IPS-NIHi7 (cell line): ENCODE results near the gene TESPA1.

Source experiments
- DNase-seq: peaks from one replicate; pipeline ENCODE4 v3.0.0; 2012; ENCODE audit warnings: mixed read lengths; ENCODE audit errors: extremely low spot score

Gene TESPA1, protein sequence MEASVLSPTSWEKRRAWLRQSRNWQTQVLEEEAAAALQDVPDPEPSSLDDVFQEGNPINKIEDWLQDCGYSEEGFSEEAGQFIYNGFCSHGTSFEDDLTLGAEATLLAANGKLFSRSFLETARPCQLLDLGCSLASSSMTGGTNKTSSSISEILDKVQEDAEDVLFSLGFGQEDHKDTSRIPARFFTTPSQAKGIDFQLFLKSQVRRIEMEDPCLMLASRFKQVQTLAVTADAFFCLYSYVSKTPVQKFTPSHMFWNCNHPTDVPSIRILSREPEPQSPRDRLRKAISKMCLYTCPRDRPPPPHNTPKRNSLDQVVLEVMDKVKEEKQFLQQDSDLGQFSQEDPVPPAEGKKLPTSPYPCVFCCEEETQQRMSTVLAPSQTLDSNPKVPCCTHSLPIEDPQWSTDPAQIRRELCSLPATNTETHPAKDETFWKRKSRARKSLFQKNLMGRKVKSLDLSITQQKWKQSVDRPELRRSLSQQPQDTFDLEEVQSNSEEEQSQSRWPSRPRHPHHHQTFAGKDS

DNA sequence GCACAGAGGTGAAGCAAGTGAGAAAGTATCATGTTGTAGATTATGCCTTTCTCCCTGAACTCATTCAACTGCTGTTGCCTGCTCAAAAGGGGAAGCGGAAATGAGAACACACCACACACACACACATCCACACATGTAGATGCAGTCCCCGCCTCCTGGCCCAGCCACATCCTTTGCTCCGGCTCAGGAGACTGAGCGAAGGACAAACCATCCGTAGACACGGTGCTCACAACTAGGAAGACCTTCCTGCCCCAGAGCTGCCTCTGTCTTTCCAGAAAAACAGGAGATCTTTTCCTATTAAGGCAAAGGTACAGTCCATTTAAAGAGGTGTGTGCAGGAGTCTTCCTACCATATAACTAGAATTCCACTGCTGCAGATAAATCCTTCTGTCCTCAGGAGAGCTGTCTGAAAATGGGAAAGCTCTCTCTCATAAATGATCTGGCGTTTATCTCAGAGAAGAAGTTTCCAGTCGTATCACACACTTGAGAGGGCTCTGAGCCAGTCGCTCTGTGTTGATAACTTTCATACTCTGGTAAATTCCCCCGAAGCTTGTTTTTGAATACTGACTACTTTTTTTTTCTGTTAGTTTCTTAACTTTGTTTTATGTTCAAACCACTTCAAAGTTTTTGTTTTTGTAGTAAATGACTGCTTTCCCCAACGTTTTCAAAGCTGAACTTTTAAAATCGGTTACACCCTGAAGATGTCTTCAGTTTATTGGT is at the start of gene TESPA1:
TESPA1 (minus strand) TSS at position 105 of the 719 bp plus-strand sequence. CDS start 10,200 bp downstream, outside the sequence.
- no peak for DNase-seq

DNA sequence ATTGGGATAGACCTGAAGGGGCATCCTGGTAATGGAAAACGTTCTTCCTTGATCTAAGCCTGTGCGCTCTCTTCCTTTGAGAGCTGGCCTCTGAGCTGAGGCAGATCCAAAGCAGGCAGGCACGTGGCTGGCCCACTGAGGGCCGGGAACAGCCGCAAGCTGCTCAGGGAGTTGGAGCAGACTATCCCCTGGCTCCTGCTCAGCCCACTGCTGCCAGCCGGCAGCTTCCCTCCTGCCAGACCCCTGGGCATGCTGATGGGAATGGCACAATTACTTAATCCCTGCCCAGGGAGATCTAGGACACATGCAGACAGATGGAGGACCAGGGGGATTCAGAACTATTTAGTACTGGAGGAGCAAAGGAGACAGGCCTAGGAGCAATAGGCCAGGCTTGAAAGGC is 49.7 kb upstream of the TESPA1 start:
- no peak for DNase-seq

DNA sequence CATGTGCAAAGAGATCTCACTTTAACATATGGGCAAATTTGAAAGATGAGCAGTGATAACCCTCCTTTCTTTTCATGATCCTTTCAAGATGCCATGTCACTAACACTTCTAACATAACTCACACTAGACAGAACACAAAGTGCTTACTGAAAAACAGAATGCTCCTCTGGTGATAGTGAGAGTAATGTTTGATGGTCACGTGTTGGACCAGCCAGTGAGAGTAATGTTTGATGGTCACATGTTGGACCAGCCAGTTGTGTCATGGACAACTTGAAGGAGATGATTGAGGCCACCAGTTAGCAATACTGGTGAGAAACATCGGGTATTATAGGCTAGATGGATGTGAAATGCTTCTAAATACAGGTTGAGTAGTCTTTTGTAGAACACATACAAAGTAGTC is 40.9 kb upstream of the TESPA1 start:
- no peak for DNase-seq

DNA sequence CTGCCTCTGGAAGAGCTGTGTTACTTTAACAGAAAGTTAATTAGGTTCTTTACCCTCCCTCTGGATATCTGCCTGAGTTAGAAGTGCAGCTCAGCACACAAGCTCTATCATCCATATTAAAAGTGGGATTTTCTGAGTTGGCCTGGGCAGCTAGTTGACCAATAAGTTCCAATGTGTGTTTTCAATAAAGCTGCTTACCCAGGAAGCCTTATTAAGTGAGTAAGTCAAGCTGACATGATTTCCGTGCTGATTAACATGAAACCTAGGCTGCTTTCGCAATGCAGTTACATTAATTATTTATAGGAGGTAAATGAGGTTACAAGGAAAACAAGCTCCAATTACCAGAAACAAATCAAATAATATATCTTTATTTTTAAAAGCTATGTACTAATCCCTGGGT is 40.0 kb upstream of the TESPA1 start:
- no peak for DNase-seq

DNA sequence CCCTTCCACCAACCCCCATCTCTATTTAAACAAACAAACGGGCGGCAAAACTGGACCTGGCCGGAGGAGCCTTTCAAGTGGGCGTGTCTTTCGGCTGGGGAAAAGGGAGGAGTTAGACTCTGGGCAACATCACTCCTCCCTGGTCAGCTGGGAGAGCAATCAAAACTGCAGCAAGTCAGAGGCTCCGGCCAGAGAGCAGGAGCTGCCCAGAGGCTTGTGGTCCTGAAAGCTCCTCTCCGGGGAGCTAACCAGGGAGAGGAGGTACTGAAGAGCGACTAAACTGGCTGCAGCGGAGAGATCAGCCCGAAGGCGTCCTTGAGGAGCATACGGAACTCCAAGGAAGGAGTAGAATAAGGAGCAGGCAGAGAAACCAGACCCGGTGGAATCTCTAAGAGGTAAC is 35.2 kb upstream of the TESPA1 start, which contains the start of gene NEUROD4:
NEUROD4 (plus strand) TSS at position 191 of the 400 bp plus-strand sequence. CDS start 6,466 bp downstream, outside the sequence.
- peak; percentile 93 for DNase-seq

DNA sequence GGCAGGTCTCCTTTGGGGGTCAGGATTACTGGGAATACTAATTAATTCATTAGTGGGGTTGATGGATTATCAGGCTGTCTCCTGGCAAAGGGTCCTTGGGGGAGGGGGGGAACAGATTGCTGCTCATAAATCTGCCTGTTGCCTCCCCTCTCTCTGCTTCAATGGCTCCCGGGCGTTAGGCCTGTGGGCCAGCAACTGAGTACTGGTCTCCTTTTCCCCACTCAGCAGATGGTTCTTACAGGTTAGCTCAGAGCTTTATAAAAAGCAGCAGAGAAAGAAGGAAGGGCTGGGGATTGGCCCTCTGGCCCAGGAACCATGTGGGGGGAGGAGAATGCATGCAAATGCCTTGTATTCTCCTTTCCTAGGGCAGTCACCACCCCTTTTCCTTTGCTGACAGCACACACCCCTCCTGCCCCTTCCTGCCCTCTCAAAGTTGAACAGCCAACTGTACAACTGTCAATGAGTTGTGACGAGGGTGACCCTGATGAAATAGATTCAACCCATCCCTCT is 32.9 kb upstream of the TESPA1 start:
- no peak for DNase-seq

DNA sequence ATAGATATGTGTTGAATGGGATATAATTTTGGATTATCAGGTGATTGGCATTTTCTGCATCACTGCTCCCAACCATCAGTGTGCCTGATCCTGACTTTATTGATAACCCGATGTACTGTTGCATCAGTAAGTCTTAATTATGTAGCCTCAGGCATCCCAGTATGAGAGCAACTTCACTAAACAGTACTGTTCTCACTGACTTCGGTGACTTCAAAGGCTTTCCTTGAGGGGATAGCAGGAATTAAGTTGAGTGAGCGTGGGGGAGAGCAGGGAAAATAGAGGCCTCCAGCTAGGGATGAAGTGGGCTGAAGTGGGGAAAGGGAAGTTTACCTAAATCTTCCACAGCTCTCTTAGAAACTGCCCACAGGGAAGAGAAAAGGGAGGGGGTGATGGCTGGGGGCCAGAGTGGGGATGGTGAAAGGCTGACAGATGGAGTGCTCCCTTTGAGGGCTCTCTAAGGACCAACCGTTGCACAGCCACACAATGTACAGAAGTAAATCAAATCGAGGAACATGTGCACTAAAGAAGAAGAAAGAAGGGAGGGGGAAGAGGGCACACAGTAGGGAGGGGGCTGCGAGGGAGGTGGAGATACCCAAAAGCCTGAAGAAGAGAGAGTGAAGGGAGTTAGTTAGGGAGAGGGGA is 24.5 kb upstream of the TESPA1 start:
- DNase-seq = no peak

DNA sequence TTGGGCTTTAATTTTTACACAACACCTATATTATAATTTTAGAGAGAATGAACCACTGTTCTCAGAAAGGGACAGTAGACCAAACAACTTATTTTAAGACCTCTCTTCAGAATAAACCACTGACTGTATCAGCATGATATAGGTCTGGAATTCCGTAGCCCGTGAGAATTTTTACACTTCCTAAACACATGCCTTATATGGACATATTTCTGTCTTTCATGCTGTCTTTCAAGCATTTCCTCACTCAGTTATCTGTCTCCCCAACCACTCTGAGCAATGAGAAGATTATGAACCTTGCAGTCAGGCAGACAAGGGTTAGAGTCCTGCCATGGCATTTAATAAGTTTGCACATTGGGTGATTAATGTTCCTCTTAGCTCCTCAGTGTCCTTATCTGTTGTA is 17.8 kb upstream of the TESPA1 start:
- no peak for DNase-seq

DNA sequence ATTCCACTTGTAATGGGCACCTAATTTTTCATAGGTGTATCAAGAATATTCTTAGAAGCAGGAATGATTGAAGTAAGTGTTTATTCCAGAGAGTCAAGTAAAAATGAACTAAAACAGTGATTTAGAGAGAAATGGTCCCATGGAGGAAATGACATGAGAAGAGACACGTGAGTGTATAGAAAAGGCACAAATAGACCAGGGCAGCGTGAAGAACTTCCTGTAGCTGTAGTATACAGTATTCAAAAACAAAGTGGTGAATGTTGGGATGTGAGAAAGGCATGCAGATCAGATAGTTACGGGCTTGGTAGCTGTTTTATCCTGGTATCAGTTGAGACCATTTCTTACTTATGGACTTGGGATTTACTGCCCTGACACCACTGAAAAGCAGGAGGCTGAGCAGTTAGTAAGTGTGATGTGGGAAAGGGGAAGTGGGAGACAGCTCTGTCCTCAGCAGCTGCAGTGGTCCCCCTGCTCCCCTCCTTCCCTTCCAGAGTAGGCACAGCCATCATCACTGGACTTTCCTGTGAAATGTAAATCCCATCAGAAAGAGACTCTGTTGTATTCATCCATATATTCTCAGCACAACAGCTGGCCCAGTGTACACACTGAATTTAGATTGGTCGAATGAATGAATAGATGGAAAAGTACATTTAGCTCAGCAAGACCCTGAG is 16.8 kb upstream of the TESPA1 start:
- no peak for DNase-seq

DNA sequence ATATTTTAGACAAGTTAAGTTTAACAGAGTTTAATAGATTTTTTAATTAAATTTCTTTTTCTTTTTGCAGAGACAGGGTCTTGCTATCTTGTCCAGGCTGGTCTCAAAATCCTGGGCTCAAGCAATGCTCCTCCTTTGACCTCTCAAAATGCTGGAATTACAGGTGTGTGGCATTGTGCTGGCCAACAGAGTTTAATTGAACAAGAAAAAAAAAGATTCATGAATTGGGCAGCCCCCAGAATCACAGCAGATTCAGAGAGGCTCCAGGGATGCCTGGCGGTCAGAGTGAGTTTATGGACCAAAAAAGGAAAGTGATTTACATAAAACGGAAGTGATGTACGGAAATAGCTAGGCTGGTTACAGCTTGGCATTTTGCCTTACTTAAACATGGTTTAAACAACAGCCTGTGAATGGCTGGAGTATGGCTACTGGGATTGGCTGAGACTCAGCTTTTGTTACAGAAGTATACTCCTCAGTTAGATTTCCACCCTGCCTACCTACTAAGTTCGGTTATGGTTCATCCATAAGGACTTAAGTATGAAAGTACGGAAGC is 14.5 kb upstream of the TESPA1 start:
- DNase-seq = no peak

DNA sequence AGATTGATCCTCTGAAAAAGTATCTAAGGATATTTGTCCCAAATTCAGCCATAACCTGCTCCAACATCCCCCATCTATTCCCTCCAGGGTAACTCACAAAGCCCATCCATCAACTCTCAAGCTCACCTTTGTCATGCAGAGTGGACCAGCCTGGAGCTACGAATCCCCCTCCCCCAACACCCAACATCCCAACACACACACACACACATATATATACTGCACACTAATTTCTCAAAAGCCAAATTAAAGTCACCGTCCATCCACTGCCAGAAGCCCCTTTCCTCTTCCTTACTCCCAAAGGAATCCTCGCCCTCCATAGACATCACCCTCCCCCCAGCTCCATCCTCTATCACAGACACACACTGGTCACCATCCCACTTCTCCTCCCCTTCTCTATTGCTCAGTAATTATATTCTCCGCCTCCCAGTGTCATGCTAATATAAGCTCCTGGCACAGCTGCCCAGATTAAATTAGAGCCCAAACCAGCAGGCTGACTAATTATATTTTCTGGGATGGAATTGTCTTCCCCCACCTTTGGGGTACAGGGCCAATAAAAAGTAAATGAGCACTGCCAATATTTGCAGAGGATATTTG is 13.5 kb upstream of the TESPA1 start:
- DNase-seq = no peak

DNA sequence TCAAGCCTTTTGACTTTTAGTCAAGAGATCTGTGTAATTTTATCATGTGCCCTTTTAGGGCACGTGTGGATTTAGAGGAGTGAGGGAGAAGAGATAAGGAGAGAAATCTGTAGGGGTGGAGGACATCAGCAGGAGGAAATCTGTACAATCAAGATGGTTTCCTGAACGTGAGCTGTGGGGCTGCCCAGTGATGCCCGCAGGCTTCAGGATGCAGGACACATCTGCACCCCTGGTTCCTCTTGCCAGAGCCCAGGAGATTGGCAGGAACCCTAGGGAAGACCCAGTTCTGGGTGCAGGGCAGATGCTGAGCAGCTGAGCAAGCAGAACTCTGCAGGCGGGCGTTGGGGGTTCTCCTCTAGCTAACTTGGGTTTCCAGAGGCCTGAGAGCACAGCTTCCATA is 11.6 kb upstream of the TESPA1 start:
- no peak for DNase-seq

DNA sequence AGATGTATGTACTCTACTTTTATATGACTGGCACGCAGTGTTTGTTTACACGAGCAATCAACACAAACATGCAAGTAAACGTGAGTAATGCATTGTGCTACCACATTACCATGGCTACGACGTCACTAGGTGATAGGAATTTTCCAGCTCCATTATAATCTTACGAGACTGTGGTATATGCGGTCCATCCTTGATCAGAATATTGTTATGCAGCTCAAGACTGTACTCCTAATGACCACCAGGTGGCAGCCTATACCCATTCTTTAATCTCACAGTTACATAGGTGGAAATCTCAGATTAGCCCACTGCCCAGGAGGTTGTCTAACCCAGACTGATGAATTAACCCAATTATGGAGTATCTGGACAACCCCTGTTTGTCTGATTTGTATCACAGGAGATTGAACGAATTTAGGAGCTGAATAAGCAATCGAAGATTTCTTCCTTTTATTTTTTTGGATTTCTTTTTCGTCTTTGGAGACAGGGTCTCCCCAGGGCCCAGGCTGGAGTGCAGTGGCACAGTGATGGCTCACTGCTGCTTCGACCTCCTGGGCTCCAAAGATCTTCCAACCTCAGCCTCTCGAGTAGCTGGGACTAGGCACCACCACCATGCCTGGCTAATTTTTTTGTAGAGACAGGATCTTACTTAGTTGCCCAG is 8.7 kb upstream of the TESPA1 start:
- DNase-seq = peak; percentile 72

DNA sequence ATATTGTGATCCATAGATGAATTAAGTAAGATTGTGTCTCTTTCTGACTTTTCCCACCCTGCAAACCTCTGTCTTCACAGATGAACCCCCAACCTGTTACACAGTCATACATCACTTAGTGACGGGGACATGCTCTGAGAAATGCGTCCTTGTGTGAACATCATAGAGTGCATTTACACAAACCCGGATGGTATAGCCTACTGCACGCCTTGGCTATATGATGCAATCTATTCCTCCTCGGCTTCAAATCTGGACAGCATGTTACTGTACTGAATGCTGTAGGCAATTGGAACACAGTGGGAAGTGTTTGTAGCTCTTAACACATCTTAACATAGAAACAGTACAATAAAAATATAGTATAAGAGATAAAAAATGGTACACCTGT is 7.4 kb upstream of the TESPA1 start:
- no peak for DNase-seq

DNA sequence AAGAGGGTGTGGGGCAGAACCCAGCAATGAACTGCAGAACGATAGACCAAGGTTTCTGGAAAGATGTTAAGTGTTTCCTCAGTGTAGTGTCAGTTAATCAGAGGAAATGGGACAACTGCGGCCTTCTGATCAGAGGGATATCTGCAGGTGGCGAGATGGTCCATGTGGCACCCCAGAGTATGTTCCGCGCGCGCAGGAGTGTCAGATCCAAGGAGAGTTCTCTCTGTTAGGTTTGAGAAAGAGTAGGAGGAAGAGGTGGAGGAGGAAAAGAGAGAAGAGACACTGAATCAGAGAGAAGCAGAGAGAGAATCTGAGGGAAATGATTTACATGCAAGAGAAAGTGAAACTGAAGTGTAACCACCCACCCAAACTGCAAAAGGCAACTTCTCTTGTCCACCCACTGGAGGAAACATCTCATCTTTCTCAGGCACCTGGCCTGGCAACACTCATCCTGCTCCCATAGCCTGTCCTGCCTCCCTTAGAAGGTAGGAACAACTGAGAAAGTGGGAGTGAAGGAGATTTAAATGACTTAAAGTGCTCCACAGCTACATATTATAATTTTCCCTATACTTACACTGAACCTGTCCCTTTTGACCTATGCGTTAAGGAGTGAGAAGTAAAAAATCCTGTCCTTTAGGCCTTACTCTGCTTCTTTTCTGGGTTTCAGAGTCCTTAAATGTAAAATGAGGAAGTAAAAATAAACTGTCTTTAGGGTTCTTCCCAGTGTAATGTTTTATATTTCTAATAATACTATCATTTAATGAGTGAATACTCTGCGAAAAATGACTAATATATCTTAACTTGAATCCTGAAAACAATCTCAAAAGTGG is 6.8 kb upstream of the TESPA1 start:
- DNase-seq = no peak

DNA sequence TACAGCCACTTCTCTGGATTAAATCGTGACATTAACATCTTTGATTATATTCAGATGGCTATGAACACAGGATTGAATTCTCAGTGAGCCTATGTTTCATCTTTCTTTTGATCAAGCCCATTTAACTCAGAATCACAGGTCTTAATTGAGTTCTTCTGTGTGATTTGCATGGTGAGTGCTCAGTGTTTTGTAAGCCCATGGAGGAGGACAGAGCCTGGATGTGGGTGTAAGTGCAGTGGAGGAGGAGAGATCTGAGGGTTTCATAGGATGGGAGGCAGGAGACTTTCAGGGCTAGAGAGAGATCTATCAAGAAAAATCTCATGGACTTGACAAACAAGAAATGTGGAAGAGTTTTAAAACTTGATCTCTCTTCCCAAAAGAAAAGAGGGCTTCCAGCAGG is 5.3 kb upstream of the TESPA1 start:
- no peak for DNase-seq

DNA sequence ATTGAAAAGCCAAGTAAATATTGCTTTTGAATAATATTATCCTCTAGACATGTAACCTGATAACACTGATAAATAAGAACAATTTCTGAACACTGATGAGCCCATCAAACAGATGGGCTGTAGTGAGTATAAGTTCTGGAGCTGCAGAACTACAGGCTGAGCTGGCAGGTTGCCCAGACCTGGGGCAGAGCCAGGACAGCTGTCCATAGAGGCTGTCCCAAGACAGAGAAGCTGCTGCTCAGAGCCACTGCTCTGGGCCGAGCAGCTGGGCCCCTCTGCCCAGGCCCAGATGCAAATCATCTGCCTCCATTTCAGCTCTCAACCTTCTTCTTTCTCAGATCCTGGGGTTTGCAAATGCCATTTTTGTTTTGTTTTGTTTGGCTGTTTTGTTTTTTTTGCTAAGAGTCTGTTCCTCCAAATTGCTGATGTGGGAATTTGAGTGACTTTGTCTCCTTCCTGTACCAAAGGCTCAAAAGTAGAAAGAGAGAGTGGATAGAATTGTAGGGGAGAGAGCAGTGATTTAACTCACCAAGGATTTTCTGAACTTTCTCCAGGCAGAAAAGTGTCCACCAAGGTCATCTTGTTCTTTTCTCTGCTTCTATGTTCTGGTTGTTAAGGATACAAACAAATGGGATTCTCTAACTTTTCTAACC is 4.0 kb upstream of the TESPA1 start:
- DNase-seq = no peak

DNA sequence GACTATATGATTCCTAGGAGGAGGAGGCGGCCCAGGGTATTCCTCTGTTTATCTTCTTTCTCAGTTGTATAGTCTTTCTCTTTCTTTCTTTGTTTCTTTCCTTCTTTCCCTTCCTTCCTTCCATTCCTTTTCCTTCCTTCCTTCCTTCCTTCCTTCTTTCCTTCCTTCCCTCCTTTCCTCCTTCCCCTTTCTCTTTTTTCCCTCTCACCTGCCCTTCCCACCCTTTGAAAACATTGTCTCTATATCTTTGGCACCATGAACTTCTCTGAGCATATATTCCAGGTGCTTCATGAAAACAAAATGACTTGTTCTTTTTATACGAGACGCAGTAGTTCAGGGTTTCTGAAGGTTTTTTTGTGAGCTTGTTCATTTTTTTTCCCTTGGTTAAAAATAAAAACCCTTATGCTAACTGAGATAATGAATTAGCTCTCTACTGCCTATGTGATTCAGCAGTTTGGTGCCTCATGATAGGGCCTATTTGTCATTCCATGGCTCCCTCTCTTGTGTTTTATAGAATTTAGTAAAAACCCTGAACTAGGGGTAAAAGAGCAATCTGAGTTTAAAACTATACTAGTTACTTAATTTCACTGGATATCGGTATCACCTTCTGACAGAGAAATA is 3.2 kb upstream of the TESPA1 start:
- no peak for DNase-seq
